ENCODE results near the gene ZNF846.

DNA sequence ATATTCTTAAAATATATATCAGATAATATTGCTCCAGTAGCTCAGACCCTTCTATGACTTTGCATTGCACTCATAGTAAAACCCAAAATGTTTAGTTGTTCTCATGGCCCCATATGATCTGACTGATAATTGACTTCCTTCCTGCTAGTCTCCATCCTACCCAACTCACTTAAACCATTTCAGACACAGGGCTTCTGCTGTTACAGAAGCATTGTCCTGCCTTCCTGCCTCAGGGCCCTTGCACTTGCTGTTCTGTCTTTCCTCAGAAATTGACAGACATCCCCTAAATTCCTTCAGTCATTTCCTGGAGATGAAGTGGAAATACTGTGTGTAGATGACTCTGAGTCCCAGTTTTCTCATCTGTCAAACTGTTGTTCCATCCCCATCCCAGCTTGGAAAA lies 30.6 kb upstream of the ZNF846 start:
- no peak for TF ChIP-seq SP1 (CRISPR knock-in tag; conservative IDR thresholded peaks at IDR 0.05)
- TF ChIP-seq, protein P1, sequence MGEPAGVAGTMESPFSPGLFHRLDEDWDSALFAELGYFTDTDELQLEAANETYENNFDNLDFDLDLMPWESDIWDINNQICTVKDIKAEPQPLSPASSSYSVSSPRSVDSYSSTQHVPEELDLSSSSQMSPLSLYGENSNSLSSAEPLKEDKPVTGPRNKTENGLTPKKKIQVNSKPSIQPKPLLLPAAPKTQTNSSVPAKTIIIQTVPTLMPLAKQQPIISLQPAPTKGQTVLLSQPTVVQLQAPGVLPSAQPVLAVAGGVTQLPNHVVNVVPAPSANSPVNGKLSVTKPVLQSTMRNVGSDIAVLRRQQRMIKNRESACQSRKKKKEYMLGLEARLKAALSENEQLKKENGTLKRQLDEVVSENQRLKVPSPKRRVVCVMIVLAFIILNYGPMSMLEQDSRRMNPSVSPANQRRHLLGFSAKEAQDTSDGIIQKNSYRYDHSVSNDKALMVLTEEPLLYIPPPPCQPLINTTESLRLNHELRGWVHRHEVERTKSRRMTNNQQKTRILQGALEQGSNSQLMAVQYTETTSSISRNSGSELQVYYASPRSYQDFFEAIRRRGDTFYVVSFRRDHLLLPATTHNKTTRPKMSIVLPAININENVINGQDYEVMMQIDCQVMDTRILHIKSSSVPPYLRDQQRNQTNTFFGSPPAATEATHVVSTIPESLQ (CRISPR knock-in tag; IDR thresholded peaks at IDR 0.05): no peak
- TF ChIP-seq FOXJ3 (CRISPR knock-in tag; IDR thresholded peaks at IDR 0.05; ENCODE audit: borderline replicate concordance): no peak
- no peak for TF ChIP-seq NFYB (CRISPR knock-in tag; conservative IDR thresholded peaks at IDR 0.05; ENCODE audit: low read depth)
- TF ChIP-seq, protein P2, sequence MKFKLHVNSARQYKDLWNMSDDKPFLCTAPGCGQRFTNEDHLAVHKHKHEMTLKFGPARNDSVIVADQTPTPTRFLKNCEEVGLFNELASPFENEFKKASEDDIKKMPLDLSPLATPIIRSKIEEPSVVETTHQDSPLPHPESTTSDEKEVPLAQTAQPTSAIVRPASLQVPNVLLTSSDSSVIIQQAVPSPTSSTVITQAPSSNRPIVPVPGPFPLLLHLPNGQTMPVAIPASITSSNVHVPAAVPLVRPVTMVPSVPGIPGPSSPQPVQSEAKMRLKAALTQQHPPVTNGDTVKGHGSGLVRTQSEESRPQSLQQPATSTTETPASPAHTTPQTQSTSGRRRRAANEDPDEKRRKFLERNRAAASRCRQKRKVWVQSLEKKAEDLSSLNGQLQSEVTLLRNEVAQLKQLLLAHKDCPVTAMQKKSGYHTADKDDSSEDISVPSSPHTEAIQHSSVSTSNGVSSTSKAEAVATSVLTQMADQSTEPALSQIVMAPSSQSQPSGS (CRISPR knock-in tag; IDR thresholded peaks at IDR 0.05; ENCODE audit: borderline replicate concordance, low read depth): no peak
- TF ChIP-seq, protein P3, sequence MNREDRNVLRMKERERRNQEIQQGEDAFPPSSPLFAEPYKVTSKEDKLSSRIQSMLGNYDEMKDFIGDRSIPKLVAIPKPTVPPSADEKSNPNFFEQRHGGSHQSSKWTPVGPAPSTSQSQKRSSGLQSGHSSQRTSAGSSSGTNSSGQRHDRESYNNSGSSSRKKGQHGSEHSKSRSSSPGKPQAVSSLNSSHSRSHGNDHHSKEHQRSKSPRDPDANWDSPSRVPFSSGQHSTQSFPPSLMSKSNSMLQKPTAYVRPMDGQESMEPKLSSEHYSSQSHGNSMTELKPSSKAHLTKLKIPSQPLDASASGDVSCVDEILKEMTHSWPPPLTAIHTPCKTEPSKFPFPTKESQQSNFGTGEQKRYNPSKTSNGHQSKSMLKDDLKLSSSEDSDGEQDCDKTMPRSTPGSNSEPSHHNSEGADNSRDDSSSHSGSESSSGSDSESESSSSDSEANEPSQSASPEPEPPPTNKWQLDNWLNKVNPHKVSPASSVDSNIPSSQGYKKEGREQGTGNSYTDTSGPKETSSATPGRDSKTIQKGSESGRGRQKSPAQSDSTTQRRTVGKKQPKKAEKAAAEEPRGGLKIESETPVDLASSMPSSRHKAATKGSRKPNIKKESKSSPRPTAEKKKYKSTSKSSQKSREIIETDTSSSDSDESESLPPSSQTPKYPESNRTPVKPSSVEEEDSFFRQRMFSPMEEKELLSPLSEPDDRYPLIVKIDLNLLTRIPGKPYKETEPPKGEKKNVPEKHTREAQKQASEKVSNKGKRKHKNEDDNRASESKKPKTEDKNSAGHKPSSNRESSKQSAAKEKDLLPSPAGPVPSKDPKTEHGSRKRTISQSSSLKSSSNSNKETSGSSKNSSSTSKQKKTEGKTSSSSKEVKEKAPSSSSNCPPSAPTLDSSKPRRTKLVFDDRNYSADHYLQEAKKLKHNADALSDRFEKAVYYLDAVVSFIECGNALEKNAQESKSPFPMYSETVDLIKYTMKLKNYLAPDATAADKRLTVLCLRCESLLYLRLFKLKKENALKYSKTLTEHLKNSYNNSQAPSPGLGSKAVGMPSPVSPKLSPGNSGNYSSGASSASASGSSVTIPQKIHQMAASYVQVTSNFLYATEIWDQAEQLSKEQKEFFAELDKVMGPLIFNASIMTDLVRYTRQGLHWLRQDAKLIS (CRISPR knock-in tag; IDR thresholded peaks at IDR 0.05; ENCODE audit: borderline replicate concordance): no peak
- TF ChIP-seq TCF7 (CRISPR knock-in tag; IDR thresholded peaks at IDR 0.05; ENCODE audit: low read depth): no peak
- TF ChIP-seq, protein P4, sequence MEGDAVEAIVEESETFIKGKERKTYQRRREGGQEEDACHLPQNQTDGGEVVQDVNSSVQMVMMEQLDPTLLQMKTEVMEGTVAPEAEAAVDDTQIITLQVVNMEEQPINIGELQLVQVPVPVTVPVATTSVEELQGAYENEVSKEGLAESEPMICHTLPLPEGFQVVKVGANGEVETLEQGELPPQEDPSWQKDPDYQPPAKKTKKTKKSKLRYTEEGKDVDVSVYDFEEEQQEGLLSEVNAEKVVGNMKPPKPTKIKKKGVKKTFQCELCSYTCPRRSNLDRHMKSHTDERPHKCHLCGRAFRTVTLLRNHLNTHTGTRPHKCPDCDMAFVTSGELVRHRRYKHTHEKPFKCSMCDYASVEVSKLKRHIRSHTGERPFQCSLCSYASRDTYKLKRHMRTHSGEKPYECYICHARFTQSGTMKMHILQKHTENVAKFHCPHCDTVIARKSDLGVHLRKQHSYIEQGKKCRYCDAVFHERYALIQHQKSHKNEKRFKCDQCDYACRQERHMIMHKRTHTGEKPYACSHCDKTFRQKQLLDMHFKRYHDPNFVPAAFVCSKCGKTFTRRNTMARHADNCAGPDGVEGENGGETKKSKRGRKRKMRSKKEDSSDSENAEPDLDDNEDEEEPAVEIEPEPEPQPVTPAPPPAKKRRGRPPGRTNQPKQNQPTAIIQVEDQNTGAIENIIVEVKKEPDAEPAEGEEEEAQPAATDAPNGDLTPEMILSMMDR (IDR thresholded peaks at IDR 0.05): no peak
- TF ChIP-seq NR2C2 (CRISPR knock-in tag; IDR thresholded peaks at IDR 0.05): no peak
- no peak for TF ChIP-seq CBFB (CRISPR knock-in tag; IDR thresholded peaks at IDR 0.05; ENCODE audit: low read depth)
- TF ChIP-seq CREB1 (CRISPR knock-in tag; IDR thresholded peaks at IDR 0.05): no peak
- no peak for TF ChIP-seq GRHL2 (CRISPR knock-in tag; IDR thresholded peaks at IDR 0.05; ENCODE audit: insufficient replicate concordance, severe bottlenecking)
- TF ChIP-seq, protein P5, sequence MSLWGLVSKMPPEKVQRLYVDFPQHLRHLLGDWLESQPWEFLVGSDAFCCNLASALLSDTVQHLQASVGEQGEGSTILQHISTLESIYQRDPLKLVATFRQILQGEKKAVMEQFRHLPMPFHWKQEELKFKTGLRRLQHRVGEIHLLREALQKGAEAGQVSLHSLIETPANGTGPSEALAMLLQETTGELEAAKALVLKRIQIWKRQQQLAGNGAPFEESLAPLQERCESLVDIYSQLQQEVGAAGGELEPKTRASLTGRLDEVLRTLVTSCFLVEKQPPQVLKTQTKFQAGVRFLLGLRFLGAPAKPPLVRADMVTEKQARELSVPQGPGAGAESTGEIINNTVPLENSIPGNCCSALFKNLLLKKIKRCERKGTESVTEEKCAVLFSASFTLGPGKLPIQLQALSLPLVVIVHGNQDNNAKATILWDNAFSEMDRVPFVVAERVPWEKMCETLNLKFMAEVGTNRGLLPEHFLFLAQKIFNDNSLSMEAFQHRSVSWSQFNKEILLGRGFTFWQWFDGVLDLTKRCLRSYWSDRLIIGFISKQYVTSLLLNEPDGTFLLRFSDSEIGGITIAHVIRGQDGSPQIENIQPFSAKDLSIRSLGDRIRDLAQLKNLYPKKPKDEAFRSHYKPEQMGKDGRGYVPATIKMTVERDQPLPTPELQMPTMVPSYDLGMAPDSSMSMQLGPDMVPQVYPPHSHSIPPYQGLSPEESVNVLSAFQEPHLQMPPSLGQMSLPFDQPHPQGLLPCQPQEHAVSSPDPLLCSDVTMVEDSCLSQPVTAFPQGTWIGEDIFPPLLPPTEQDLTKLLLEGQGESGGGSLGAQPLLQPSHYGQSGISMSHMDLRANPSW (CRISPR knock-in tag; conservative IDR thresholded peaks at IDR 0.05; ENCODE audit: low read depth): no peak
- no peak for TF ChIP-seq GABPB1 (CRISPR knock-in tag; IDR thresholded peaks at IDR 0.05)

Data from WTC11 (cell line).